Right lung (tissue), 10 donors: ENCODE results near the gene ZNF786. TPM values are rescaled to one million over a fixed set of nuclear protein-coding genes. Genes with fewer than 3 reads are reported as not detected.
"Not testable (repeated sequence)": the region's sequence is repeated elsewhere in the genome, so short reads cannot be mapped to it uniquely, and the experiment has no call there.

Source experiments
- DNase-seq, 2 donors: peaks; one replicate each; pipeline ENCODE4 v3.0.0-alpha.2; 2013
- long read RNA-seq, 8 donors: transcript quantifications; one replicate each; lab custom pipeline, GENCODE V29; 2026
- polyA plus RNA-seq, 5 donors: library from polyadenylated mRNA; unstranded; fragments of 120-200 nt; gene quantifications; one replicate each; pipeline versions ENCODE4 v1.2.1 to v1.2.3, GENCODE V29; 2013; ENCODE audit warnings: inconsistent platforms in 1 of 5, low replicate concordance in 1 of 5; ENCODE audit not compliant: insufficient read length in 5 of 5, insufficient read depth in 1 of 5

Gene ZNF786
- 1 to 10 TPM; 6.0 to 7.6 (median 6.7) TPM for polyA plus RNA-seq
- long read RNA-seq, donor 1, partial matches to known transcripts = 0 of 3 reads
- long read RNA-seq, donor 1, other reads (novel, unspliced or antisense) = 0 of 3 reads
- long read RNA-seq, donor 2, partial matches to known transcripts = 0 of 1 reads
- long read RNA-seq, donor 2, other reads (novel, unspliced or antisense) = 0 of 1 reads
- long read RNA-seq, donor 3 = 0 reads
- long read RNA-seq, donor 4 = 0 reads
- long read RNA-seq, donor 5, partial matches to known transcripts = 0 of 4 reads
- long read RNA-seq, donor 5, other reads (novel, unspliced or antisense) = 0 of 4 reads
- long read RNA-seq, donor 6, partial matches to known transcripts = 0 of 3 reads
- long read RNA-seq, donor 6, other reads (novel, unspliced or antisense) = 0 of 3 reads
- long read RNA-seq, donor 7, partial matches to known transcripts = 0 of 3 reads
- long read RNA-seq, donor 7, other reads (novel, unspliced or antisense) = 0 of 3 reads
- long read RNA-seq, donor 8 = 0 reads

GRCh38 chr7:149090397-149091195 is at the start of gene ZNF786:
ZNF786 (minus strand) TSS chr7:149090718; CDS start chr7:149090640, 78 bp downstream.
- peak; percentile 92 to 94 for DNase-seq

- no peak for DNase-seq
Observed at GRCh38 chr7:149136118-149136517, 45.6 kb upstream of the ZNF786 start.

- no peak for DNase-seq
Observed at GRCh38 chr7:149133028-149133710, 42.7 kb upstream of the ZNF786 start.

GRCh38 chr7:149130572-149131198 is 40.2 kb upstream of the ZNF786 start:
- DNase-seq = no peak

GRCh38 chr7:149126662-149127266 is 36.2 kb upstream of the ZNF786 start:
- peak; percentile 52 to 57 for DNase-seq

GRCh38 chr7:149125863-149126661 is 35.5 kb upstream of the ZNF786 start, which contains the start of gene ZNF425:
ZNF425 (minus strand) TSS chr7:149126324; CDS start chr7:149126213, 111 bp downstream.
- DNase-seq = peak; percentile 94 to 95

- DNase-seq = no peak
Observed at GRCh38 chr7:149125189-149125862, 34.8 kb upstream of the ZNF786 start.

- no peak for DNase-seq
Observed at GRCh38 chr7:149109969-149110368, 19.5 kb upstream of the ZNF786 start.

GRCh38 chr7:149104749-149105148 is 14.2 kb upstream of the ZNF786 start:
- DNase-seq = no peak

GRCh38 chr7:149104214-149104613 is 13.7 kb upstream of the ZNF786 start:
- no peak for DNase-seq

- DNase-seq = no peak
Observed at GRCh38 chr7:149103424-149103823, 12.9 kb upstream of the ZNF786 start.

- no peak for DNase-seq
Observed at GRCh38 chr7:149102666-149103065, 12.1 kb upstream of the ZNF786 start.

- DNase-seq = no peak
Observed at GRCh38 chr7:149100821-149101220, 10.3 kb upstream of the ZNF786 start.

- DNase-seq = no peak
Observed at GRCh38 chr7:149099058-149099457, 8.5 kb upstream of the ZNF786 start.

- no peak for DNase-seq
Observed at GRCh38 chr7:149097088-149097487, 6.6 kb upstream of the ZNF786 start.

GRCh38 chr7:149093228-149093627 is 2.7 kb upstream of the ZNF786 start:
- no peak for DNase-seq

GRCh38 chr7:149092244-149092643 is 1.7 kb upstream of the ZNF786 start:
- DNase-seq = not testable (repeated sequence)

GRCh38 chr7:149087376-149087775 is 3.1 kb downstream of the ZNF786 start:
- DNase-seq = no peak

- DNase-seq = no peak
Observed at GRCh38 chr7:149085866-149086265, 4.7 kb downstream of the ZNF786 start.
